Measurements from ENCODE around the gene TGFB2.

The TGFB2 gene

DNA sequence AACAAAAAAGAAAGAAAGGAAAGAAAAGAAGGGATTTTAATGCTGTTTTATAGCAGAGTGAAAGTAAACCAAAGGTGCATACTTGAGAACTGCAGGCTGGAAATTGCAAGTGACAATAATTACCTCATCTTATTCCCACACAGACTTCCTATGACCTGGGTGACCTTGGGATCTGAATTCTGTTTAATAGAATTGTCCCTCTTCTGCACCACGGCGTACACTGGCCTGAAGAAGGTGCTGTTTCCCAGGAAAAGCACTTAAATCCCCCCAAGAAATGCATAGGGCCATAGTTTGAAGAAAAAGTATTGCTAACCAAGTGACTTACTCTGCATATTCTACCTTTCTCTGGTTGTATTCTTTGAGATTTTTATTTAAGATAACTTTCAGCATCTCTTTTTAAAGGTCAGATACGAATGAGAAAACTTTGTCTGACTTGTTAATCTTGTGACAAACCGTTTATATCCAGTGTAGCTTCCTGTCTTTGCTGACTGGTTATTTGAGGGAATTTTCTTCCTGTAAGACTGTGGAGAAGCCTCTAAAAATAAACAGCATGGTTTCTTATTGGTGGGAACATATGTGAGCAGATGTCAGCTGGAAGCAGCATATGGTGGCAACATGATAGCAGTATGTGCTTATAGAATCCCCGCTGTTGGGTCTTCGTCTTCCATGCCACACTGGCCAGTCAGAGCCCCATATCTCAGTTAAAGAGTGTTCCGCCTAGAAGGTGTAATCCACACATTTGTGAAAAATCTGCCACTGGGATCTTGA lies 16.3 kb downstream of the TGFB2 start:
- no peak for DNase-seq (ENCODE audit: low spot score)

DNA sequence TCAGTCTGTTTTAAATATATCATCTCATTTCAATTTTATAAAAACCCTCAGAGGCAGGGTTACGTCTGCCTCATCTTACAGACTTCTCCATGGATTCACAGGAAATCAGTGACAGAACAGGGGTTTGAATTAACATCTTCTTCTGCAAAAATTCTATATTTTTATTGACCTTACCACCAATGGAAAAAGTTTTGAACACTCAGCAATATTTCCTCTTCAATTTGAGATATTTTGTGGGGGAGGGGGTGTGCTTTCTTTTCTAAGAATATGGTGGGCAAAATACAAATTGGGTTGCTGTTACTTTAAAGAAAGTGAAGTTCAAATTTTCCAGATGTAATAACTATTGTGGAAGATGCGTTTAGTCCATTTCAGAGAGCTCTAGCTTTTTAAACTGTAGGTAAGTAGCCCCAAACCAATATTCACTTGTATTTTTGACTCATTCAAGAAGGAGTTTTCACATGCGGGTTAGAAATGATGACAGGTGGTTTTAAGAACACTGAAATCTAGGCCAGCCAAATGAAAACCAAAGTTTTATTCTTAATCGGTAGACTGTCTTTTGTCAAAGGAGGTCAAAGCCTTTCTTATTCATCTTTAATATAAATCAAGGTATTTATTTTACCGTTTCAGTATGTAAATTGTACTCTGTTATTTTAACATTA lies 17.4 kb downstream of the TGFB2 start:
- no peak for DNase-seq (ENCODE audit: low spot score)

DNA sequence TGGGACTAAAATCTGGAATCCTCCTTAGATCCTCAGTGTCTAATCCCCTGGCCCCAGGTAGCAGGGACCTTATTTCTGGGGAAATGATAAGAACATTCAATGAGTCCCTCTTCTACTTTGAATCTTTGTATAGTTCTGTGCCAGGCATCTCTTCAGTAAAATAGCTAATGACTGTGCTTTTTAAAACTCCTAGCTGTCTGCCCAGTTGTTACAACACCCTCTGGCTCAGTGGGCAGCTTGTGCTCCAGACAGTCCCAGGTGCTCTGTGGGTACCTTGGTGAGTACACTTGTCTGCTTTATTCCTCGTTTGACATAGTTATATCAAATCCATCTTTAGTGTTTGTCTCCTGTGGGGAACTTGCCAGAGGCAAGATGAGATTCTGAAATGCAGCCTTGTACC lies 18.0 kb downstream of the TGFB2 start:
- no peak for DNase-seq (ENCODE audit: low spot score)

DNA sequence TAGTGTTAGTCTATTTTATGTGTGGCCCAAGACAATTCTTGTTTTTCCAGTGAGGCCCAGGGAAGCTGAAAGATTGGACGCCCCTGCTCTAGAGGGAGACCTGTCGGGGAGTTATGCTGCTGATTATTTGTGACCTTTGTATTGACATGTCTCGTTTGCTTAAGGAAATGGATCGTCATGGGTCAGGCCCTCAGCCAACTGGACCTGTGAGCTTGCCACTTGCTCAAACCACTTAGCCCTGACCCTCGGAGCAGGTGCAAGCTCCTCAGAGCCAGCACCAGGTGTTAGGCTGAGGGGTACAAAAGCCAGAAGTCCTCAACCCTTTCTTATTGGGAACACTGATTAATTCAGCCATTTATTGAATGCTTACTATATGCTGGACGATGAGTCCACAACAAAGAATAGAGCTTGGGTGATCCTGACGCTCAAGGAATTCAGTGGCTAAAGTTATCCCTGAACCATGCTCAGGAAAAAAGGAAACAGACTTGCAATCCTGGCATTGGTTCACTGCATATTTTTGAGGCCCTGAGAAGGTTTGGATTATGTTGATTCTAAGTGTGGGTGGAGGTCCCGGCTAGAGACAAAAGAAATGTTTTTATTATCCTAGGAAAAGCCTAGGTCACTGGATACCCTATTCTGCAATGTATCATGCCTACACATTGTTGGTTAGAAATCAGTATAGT lies 19.0 kb downstream of the TGFB2 start:
- no peak for DNase-seq (ENCODE audit: low spot score)

DNA sequence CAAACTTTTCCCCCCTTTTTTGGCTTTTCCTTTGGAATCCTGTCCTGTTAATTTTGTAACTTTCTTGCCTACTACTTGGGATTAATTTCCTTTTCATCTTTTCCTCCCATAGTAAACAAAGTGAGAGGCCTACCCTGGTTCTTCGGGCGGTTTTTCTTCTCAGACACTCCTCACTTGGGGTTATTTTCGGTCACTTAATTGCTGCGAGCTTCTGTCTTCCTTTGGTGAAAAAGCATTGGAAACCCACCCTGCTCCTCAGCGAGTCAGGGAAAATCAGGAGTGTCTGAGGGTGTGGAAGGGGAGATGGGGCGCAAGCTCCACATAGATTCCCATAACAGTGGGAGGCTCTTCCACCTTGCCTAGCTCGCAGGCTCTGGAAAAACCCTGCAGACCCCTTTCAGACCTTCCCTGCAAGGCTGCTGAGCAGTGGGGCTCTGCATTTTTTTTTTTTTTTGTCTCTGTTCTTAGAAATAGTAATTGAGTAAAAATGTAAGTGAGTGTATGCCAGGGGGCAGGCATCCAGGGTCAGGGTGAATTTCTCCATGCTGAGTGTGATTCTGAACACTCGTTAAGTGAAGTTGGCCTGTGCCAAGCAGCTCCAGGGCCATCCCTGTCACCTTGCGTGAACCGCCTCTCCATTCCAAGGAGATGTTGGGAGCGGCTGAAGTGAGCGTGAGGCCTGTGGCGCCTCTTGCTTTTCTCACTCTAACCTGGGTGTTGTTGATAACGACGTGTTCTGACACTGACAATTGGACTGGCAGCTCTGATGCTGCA lies 20.3 kb downstream of the TGFB2 start:
- no peak for DNase-seq (ENCODE audit: low spot score)

DNA sequence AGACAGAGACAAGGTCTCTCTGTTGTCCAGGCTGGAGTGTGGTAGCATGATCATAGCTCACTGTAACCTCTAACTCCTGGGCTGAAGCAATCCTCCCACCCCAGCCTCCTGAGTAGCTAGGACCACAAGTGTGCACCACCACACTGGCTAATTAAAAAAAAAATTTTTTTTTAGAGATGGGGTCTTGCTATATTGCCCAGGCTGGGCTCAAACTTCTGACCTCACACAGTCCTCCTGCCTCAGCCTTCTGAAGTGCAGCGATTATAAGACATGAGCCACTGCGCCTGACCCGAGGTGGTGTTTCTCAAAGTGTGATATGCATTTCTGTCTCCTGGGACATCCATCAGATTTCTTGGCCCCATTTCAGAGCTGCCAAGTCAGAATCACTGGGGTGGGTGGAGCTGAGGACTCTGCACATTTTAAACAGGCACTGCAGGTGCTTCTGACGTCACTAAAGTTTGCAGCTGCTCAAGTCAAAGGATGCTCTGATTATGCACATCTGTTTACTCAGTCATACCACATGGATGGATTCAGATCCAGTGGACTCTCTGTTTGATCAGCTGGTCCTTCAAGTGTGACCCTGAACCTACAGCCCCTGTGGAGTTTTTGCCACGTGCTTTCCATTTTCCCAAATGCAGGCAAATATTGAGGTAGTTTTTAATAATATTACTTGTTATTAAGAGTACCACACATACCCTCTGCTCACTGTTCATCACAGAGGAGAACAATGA lies 21.4 kb downstream of the TGFB2 start:
- DNase-seq (ENCODE audit: low spot score), result no peak

DNA sequence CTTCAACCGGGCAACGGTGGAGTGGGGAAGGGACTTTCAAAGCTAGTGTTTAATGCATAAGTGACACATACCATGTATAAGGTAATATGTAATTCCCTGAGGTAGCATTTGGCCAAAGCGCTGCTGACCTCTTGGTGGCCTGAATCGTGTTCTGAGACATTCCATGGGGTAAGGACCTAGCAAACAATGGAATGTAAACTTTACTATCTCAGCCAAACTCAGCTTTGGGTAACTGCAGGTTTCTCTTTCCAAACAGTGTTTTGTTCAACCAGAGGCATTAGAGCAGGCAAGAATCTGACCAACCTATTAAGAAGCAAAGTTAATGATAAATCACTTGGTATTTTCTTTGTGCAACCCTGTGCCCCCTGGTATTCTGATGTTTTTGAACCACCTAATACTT lies 22.0 kb downstream of the TGFB2 start:
- DNase-seq (ENCODE audit: low spot score), result no peak

DNA sequence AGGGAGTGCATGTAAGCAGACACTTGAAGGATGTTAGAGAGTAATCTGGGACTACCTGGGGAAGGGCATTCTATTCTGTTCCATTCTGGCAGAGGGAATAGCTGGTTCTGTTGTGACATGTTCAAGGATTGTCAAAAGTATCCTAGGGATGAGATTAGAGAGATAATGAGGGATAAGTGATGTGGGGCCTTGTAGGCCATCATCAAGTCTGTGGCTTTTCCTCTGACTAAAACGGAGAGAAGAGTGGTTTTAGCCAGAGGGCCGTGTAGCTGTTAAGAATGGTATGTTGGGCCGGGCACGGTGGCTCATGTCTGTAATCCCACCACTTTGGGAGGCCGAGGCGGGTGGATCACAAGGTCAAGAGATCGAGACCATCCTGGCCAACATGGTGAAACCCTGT lies 23.6 kb downstream of the TGFB2 start:
- no peak for DNase-seq (ENCODE audit: low spot score)

DNA sequence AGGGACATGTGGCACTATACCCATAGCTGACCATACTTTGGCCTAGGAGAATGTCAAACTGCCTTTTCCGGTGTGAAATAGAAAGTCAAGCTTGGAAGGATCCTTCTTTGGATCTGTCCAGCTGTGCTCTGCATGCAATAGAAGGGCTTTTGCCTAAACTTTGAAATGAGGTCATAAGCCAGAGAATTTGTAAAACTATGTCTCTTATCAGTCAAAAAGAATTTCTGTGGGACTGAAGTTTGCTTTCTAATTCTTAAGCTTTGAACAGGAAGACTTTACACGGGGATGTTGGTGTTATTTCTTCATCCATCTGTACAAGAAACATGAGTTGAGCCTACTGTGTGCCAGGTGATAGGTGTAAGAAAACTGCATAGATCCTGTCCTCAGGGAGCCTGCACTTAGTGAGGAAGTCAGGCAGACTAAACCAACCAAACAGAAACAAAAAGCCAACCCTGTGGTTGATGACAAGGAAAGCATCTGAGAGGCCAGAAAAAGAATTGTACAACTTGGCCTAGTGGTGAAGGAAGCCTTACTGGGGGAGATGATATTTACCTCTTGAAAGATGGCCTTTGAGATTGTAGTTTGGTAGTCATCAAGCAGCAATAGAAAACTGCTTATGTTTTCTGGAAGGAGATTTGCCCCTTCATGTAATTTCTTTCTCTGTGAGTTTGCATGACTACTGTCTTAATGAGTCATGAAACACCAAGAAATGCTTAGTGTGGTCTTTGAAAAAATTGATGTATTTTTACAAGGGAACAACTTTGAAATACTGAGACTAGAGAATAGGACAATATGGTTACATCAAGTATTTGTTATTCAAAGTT lies 24.8 kb downstream of the TGFB2 start:
- no peak for DNase-seq (ENCODE audit: low spot score)

DNA sequence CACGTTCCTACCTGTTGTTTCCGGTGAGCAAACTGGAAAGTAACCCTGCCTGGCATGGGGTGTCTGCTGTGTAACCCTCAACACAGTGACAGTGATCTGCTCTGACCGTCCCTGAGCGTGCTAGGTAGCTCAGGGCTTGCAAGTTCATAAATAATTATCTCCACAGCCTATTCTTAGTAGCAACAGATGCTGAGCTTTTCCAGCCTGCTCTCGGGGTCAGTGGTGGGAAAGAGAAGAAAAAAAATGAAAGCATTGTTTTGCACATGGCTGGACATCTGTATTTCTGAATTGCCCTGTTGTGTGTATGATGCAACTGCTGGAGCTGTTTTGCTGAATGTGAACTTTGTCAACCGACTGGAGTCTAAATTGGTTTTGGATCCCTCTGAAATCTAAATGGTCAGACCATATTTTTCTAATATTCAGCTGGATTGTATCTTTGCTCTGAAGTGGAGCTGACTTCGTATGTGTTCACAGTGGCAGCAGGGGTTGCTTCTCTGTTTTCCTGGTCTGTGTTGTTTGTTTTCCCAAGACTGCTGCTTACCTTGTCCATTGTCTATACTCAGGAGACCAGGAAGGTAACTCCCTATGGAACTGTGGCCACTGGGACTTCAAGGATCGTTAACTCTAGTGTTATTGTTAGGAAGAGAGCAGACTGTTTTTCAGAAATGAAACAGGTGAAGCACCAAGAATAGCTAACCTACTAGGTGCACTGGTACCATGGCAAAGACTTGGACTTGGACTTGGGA lies 27.0 kb downstream of the TGFB2 start:
- DNase-seq (ENCODE audit: low spot score), result no peak

DNA sequence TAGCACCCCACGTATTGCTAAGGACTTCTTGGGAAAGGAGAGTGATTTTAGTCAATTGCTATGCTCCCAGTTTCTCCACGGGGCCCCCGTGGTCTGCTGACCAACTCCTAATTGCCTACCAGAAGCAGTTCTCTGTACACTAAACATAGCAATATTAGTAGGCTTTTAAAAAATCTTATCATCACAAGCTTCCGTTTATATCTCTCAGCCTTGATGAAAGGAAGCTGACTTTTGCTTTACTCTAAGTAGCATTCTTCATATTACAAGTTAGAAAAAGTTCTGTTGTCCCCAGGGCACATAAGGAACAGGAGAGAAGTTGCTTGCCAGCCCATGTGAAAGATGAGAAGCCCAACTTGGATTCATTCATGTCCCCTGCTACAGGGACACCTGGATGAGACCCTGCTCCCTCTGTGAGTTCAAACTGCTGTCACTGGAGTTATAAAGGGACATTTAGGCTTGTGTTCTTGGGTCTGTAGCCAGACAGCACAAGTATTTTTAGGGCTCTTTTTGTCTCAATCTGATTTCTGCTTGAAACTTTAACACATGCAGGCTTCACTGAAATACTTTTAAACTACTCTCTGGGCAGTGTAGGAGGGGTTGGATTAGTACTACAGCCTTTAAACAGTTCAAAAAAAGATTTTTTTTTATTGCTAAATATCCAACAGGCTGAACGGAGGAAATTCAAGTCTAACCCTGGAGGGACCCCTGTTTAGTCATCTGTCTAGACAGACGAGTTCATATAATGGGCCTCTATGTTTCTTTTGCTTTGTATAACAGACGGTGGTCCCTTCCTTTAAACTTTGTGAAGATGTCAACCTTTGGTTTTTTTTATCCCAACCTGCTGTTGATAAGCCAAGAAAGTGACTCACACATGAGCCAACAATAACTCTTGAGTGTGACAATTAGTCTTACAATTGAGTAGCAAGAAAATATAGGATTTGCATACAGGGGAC lies 29.5 kb downstream of the TGFB2 start:
- no peak for DNase-seq (ENCODE audit: low spot score)

DNA sequence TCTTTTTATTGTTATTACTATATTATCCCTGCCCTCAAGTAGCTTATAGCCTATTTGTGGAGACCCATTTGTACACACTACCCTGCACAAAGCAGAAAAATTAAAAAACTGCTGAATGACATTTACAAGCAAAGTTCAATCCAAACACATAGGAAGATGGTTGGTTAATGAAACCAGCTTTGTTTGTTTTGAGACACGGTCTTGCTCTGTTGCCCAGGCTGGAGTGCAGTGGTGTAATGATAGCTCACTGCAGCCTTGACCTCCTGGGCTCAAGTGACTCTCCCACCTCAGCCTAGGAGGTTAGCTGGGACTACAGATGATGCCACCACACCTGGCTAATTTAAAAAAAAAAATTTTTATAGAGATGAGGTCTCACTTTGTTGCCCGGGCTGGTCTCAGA lies 31.6 kb downstream of the TGFB2 start:
- DNase-seq (ENCODE audit: low spot score), result no peak

DNA sequence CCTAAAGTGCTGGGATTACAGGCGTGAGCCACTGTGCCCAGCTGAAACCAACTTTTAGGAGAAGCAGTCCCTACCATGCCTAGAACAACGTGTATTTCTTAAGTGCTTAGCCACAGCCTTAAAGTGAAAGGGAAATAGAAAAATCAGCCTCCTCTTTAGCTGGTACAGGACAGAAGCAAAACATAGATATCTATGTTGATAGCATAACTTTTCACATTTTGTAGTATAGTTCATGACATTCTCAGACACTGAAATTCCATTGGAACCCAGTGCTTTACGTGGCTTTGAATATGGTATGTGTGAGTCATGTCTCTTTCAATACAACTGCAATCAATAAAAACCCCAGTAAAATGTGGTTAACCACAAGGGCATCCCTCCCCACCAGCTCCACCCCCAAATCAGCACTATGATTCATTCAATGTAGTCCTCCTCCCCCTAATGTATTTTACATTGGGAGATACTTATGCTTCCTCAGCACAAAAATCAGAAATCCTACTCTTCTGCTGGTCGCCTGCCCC lies 32.1 kb downstream of the TGFB2 start:
- DNase-seq (ENCODE audit: low spot score), result no peak

DNA sequence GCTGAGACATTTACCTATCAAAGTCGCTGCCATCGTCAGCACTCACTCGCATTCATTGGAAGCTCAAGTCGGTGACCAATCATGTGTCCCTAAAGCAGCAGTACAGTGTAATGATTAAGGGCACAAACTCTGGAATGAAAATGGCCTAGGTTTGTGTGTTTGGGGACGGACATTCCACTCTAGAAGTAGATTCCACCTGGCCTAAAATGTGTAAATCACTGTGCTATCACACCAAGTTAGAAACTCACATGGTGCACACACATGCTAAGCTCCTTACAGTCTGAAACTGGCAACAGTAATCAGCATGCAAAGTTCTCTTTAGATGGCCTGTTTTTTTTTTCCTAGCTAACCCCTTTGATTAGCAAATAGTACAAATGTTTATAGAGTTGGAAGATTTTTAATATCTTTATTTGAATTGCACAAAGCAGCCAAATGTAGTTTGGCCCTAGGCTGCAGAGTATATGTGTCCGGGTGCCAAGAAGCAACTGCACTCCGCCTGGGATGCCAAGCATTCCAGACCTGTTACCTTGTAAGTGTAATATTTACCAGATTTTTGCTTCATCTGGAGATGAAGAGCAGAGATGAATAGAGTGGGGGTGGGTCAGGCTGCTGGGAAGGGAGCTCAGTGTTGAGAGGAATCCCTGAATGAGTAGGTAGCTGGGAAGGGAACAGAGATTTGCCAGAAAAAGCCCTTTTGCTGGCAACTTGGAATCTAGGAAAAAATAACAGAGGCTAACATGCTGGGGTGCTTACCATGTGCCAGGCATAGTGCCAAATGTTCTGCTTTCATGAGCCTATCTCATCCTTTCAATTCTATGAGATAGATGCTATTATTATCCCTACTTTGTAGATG lies 35.2 kb downstream of the TGFB2 start:
- DNase-seq (ENCODE audit: low spot score), result no peak

DNA sequence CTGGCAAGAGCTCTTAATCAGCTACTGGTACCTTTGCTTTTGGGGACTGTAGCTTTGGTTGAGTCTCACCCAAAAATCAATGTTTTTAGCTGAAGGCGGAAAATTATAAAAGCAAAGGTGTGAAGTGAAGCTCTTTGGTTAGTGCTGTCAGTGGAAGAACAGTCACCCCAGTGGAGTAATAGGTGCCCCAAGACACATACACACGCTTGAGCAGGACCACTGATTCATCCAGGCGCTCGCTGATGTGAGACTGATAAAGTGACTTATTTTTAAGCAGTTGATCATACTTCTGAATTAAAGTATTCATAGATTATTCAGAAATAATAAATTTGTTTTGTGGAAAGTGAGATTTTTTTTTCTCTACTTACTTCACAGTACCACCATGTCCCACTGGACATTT lies 37.1 kb downstream of the TGFB2 start:
- no peak for DNase-seq (ENCODE audit: low spot score)

DNA sequence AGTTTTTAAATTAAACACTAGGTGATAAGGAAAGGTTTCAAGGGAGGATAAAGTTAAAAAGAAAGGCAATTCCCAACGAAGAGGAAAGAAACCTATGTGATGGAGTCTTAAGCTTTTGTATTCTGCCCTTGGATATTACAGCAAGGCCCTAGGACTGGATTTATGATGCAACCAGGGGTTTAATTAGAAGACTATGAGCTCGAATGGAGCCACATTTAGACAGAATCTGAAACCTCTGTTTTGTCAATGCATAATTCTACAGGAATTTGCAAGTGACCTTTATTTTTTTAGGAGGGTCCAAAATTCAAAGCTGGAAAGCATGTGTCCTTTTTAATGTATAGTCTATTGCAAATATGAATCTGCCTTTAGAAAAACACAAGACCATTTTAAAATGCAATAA lies 37.9 kb downstream of the TGFB2 start:
- DNase-seq (ENCODE audit: low spot score), result no peak

DNA sequence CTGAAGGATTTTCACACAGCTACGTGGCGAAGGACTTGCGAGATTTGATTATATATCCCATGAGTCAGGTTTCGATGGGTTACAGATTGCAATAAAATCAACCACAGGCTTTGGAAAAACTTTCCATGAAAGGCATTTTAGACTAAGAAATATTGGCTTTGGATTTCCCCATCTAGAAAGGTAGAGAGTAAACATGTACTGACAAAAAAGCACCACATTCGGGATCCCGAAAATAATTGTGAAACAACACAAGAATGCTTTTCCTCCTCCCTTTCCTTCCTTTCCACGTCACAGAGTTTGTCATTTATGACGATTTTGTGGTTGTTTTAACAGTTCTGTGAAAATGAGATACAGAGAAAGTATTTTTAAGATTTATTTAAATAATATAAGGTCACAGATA lies 38.5 kb downstream of the TGFB2 start:
- DNase-seq (ENCODE audit: low spot score), result no peak

DNA sequence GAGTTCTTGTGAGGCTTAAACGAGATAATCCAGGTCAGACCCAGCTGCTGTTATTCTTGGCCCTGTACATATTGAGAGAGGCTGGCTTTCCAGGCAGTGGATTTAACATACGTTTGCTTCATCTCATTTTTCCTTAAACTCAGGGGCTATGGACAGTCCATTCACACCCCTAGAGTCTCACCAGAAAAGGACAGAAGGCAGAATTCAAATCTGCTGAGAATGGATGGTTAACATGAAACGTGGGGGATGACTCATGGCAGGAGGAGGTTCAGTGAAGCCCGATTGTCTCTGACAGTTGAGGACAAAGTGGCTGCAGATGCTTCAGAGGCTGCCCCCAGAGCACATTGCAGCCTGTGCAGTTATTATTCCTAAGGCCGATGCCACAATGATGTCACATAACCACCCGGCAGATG lies 39.5 kb downstream of the TGFB2 start:
- no peak for DNase-seq (ENCODE audit: low spot score)

Data from hematopoietic multipotent progenitor cell treated with erythropoietin and hydrocortisone succinate and interleukin-3 and kit ligand, for 15 days (in vitro differentiated cells).